GM06990 (cell line): Measurements from ENCODE around the gene EIF3F.

Experiments used
- DNase-seq: peaks from one replicate; pipeline ENCODE4 v3.0.0-alpha.2; 2011; ENCODE audit not compliant: insufficient read length; ENCODE audit errors: extremely low read depth
- H3K27me3 ChIP-seq: replicated peaks from 2 replicates; pipeline ENCODE4 v1.6.0; 2011; ENCODE audit warnings: low read length; ENCODE audit not compliant: control insufficient read depth, insufficient read depth
- H3K36me3 ChIP-seq: 2 replicates; pipeline ENCODE4 v1.5.1; 2011; ENCODE audit warnings: low read length; ENCODE audit not compliant: control insufficient read depth, insufficient read depth
- H3K4me3 ChIP-seq: replicated peaks from 2 replicates; pipeline ENCODE4 v1.5.1; 2011; ENCODE audit warnings: low read depth, mild to moderate bottlenecking, control low read depth, low read length
- TF ChIP-seq, protein P1 (sequence below): IDR thresholded peaks from 2 replicates; pipeline ENCODE4 v1.5.1; 2011; ENCODE audit warnings: low read length, control low read depth, mild to moderate bottlenecking, inconsistent platforms; ENCODE audit not compliant: insufficient read depth, poor library complexity, severe bottlenecking

Gene EIF3F

DNA sequence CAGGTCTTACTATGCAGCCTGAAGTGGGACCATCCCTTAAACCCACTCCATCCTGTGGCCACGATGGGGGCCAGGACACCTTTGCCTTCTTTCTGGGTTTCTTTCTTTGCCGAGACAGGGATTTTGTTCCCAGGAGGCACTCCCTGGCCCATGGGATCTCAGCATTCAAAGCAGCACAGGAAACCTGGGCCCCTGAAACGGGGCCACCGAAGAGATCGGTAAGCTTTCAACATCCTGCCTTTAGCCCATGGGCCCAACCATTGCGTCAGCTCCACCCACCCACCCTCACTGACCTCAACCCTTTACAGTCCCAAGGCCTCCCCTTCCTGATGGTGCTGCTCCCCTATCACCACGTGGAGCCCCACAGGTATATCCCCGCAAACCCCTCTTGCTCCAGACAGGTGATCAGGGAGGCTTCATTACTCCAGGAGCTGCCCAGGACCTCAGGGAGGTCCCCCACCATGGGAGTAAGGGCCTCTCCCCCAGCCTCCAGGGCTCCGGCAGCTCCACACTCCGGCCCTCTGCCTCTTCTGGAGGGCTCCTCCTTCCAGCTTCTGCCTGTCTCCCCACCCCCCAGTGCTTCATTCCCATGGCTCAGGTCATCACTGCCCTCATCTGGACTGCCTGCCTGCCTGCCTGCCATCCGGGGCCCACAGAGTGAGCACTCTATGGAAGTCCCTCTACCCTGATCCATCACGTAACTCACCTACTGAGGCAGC lies 51.8 kb downstream of the EIF3F start:
- no peak for DNase-seq
- TF ChIP-seq, protein P1, sequence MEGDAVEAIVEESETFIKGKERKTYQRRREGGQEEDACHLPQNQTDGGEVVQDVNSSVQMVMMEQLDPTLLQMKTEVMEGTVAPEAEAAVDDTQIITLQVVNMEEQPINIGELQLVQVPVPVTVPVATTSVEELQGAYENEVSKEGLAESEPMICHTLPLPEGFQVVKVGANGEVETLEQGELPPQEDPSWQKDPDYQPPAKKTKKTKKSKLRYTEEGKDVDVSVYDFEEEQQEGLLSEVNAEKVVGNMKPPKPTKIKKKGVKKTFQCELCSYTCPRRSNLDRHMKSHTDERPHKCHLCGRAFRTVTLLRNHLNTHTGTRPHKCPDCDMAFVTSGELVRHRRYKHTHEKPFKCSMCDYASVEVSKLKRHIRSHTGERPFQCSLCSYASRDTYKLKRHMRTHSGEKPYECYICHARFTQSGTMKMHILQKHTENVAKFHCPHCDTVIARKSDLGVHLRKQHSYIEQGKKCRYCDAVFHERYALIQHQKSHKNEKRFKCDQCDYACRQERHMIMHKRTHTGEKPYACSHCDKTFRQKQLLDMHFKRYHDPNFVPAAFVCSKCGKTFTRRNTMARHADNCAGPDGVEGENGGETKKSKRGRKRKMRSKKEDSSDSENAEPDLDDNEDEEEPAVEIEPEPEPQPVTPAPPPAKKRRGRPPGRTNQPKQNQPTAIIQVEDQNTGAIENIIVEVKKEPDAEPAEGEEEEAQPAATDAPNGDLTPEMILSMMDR, result no peak

DNA sequence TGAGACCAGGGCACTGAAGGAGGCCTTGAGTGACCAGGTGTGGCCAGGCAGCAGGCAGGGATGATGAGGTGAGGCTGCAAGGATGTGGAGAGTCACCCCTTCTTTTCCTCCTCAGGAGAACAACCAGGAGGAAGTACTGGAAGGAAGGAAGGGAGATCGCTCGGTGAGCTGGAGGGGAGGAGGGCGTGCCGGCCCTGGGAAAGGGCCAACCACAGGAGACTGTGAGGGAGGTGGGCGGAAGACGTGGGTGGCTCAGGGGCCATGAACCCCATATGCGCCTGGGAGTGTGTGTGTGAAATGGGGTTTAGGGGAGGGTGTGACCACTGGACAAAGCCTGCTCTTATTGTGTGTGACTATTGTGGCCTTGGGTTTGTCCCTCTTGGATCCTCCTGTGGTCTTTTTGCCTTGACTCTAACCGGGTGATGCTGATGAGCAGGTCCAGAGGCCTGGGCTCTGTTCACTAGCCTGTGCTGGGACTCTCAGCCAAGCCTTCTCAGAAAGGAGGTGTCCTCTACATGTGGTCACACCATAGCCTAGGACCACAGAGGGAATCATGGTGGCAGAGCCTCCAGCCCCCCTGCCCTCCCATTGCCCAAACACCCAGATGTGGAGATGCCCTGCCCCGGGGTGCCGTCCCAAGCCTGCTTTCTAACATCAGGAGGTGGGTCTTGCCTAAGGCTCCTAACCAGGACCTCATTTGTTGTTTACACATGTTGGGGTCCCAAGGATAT lies 52.6 kb downstream of the EIF3F start:
- Histone ChIP-seq H3K27me3 (no peaks in the 10 kb centered on the region; the same call in 1 of the 2 replicates), H3K4me3 (no peak overlapping the region), H3K36me3 (no peaks in the 10 kb centered on the region)
- no peak for DNase-seq
- TF ChIP-seq, protein P1, result no peak

More for the DNA sequence above, 51.8 kb downstream of the EIF3F start:
- no peak overlapping the region for H3K4me3 ChIP-seq
- no peaks in the 10 kb centered on the region; the same call in 1 of the 2 replicates for H3K27me3 ChIP-seq
- no peaks in the 10 kb centered on the region for H3K36me3 ChIP-seq

DNA sequence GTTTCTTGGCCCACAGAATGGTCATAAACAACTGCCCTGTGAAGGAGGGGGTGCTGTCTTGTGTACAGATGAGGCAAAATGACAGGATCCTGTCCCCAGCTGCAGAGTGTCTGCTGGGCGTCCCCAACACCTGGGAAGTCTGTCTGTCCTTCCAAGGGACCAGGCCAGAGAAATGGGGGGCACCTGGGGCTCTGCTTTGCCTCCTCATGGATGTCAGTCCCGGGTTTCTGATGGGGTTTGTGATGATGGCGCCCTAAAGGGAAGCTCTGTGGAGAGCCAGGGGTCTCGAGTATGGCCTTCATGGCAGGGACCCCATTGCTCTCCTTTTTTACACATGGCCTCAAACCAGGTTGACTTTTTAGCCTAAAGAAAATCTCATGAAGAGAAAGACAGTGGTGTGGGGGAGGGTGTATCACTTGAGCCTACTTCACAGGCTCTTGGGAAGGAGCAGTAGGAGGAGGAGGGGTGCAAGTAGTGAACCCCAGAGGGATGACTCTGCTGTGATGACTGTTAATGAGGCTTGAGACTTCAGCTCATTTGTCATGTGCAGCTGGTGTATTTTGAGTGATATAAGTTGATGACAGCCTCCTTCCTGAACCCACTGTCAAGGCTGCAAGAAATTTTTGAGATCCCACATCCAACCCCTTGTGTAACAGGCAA lies 53.3 kb downstream of the EIF3F start:
- no peak for DNase-seq
- Histone ChIP-seq H3K4me3 (no peak overlapping the region), H3K27me3 (no peaks in the 10 kb centered on the region; the same call in 1 of the 2 replicates), H3K36me3 (no peaks in the 10 kb centered on the region)
- TF ChIP-seq, protein P1, result no peak

DNA sequence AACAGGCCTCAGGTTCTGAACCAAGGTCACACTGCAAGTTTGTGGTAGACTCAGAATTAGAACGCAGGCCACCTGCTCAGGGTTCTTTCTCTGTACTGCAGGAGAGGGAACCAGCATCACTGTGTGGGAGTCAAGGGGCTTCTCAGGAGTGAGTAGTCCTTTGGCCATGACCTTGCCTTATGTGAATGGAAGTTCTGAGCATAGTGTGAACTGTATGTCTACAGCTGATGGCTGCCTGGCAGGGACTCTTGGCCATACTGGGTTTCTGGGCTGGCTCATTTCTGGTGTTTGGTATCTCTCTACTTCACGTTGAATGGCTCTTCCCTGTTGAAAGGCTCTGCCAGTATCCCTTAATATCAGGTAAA lies 53.8 kb downstream of the EIF3F start:
- no peak for DNase-seq
- TF ChIP-seq, protein P1, result no peak
- Histone ChIP-seq H3K4me3 (no peak overlapping the region), H3K27me3 (no peaks in the 10 kb centered on the region; the same call in 1 of the 2 replicates), H3K36me3 (no peaks in the 10 kb centered on the region)

DNA sequence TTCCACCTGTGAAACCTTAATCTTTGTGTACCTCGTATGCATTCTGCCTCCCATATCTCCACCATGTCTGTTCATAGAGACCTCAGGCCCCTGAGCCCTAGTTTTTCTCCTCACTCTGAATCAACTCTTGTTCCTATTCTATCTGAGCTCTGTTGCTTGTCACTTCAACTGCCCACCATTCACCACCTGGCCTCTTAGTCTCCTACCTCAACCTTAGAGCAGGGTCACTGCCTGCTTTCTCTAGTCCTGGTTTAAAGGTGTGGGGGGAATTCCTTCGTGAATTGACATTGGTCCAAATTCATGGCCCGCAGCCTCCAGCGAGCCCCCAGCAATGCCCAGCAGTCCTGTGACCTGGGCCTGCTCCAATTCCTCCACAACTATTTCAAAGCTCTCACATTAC lies 54.4 kb downstream of the EIF3F start:
- Histone ChIP-seq H3K27me3 (no peaks in the 10 kb centered on the region; the same call in 1 of the 2 replicates), H3K36me3 (no peaks in the 10 kb centered on the region), H3K4me3 (no peak overlapping the region)
- TF ChIP-seq, protein P1, result no peak
- DNase-seq, result no peak
